Measurements from ENCODE around the gene RAB11FIP4.

- TF ChIP-seq CTCF (IDR thresholded peaks at IDR 0.05) (no peak), POLR2AphosphoS5 (IDR thresholded peaks at IDR 0.05) (no peak), POLR2A (IDR thresholded peaks at IDR 0.05) (no peak), EP300 (IDR thresholded peaks at IDR 0.05) (no peak)
Measured at GRCh38 chr17:31425282-31426040, 34.0 kb downstream of the RAB11FIP4 start.

Measured in stomach (tissue), 4 donors.